ELF-1 (cell line): ENCODE results near the gene CRY1.

Experiments used
- DNase-seq: peaks from one replicate; pipeline ENCODE4 v3.0.0-alpha.2; 2016; ENCODE audit warnings: low read depth, low spot score

The CRY1 gene

GRCh38 chr12:106964526-106964925 is 128.8 kb downstream of the CRY1 start:
- no peak for DNase-seq

- DNase-seq: no peak
Observed at GRCh38 chr12:106962286-106962685, 131.1 kb downstream of the CRY1 start.

- DNase-seq: no peak
Observed at GRCh38 chr12:106960443-106960842, 132.9 kb downstream of the CRY1 start.

- DNase-seq: no peak
Observed at GRCh38 chr12:106957583-106957982, 135.8 kb downstream of the CRY1 start.

- no peak for DNase-seq
Observed at GRCh38 chr12:106956048-106956578, 137.2 kb downstream of the CRY1 start.

GRCh38 chr12:106955377-106956047 is 137.8 kb downstream of the CRY1 start, which contains the start of gene TMEM263:
Gene TMEM263 (plus strand): TSS chr12:106955907. CDS start chr12:106967117, 11,210 bp downstream.
- DNase-seq: peak; percentile 97

- no peak for DNase-seq
Observed at GRCh38 chr12:106954462-106955376, 138.6 kb downstream of the CRY1 start.

- no peak for DNase-seq
Observed at GRCh38 chr12:106953352-106954250, 139.7 kb downstream of the CRY1 start.

- no peak for DNase-seq
Observed at GRCh38 chr12:106950591-106950990, 142.8 kb downstream of the CRY1 start.

GRCh38 chr12:106947461-106947860 is 145.9 kb downstream of the CRY1 start:
- no peak for DNase-seq

- DNase-seq: no peak
Observed at GRCh38 chr12:106945261-106945851, 148.0 kb downstream of the CRY1 start.

GRCh38 chr12:106942775-106943174 is 150.6 kb downstream of the CRY1 start:
- no peak for DNase-seq

GRCh38 chr12:106941481-106942156 is 151.7 kb downstream of the CRY1 start:
- no peak for DNase-seq
